Measurements from ENCODE around the gene PHF21A. TPM values are rescaled to one million over a fixed set of nuclear protein-coding genes. Genes with fewer than 3 reads are reported as not detected.

The PHF21A gene
- total RNA-seq, 4 donors from 2014 or later: 30.4 to 58.5 (median 49.4) TPM

DNA sequence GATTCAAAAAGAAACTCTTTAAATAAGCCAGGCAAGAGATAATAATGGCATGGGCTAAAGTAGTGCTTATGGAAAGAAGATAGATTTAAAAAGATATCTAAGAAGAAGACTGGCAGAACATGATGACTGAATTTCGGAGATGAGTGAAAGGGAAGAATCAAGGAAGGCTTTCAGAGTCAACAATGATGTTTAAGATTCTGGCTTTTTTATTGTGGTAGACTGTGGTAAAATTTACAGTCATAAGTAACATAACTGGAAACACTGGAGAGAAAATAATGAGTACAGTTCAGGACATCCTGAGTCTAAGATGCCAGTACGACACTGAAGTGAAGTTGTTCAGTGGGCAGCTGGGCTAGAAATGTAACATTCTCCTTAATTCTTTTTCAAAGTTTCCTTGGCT is 85.2 kb downstream of the PHF21A start:
- Histone ChIP-seq H3K4me3 (no peak overlapping the region), H3K27me3 (no peaks in the 10 kb centered on the region), H3K4me1 (peaks cover 0 to 28% (median 3%) of the 10 kb centered on the region in 4 donors), H3K9me3 (no peaks in the 10 kb centered on the region), H3K36me3 (no peaks in the 10 kb centered on the region), H3K27ac (no peak overlapping the region)
- TF ChIP-seq POLR2A (IDR thresholded peaks at IDR 0.05) (no peak), EP300 (IDR thresholded peaks at IDR 0.05) (no peak)
- TF ChIP-seq, protein P1, sequence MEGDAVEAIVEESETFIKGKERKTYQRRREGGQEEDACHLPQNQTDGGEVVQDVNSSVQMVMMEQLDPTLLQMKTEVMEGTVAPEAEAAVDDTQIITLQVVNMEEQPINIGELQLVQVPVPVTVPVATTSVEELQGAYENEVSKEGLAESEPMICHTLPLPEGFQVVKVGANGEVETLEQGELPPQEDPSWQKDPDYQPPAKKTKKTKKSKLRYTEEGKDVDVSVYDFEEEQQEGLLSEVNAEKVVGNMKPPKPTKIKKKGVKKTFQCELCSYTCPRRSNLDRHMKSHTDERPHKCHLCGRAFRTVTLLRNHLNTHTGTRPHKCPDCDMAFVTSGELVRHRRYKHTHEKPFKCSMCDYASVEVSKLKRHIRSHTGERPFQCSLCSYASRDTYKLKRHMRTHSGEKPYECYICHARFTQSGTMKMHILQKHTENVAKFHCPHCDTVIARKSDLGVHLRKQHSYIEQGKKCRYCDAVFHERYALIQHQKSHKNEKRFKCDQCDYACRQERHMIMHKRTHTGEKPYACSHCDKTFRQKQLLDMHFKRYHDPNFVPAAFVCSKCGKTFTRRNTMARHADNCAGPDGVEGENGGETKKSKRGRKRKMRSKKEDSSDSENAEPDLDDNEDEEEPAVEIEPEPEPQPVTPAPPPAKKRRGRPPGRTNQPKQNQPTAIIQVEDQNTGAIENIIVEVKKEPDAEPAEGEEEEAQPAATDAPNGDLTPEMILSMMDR (IDR thresholded peaks at IDR 0.05): no peak
- no peak for DNase-seq (ENCODE audit: low spot score in 2 of 2)
- 76 to 83% methylated on average over 2 of the region's 2 CpGs for WGBS, 2 donors

DNA sequence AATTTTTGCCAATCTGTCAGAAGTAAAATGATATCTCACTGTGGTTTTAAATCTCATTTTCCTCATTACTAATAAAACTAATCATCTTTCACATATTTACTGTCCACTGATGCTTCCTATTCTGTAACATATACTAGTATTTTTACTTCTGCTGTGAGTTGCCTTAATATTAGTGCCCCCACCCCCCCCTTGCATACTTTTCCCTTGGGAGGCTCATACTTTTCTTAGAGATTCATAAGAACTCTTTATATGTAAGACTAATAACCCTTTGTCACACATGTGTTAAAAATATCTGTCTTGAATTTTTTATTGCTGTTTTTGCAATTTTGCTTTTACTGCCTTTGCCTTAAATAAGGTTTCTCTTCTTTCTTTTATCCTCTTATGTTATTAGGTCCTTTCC is 87.2 kb downstream of the PHF21A start:
- Histone ChIP-seq H3K27ac (no peak overlapping the region), H3K36me3 (no peaks in the 10 kb centered on the region), H3K4me3 (no peak overlapping the region), H3K9me3 (no peaks in the 10 kb centered on the region), H3K4me1 (peaks cover 0 to 11% (median 0%) of the 10 kb centered on the region in 4 donors), H3K27me3 (no peaks in the 10 kb centered on the region)
- no peak for DNase-seq (ENCODE audit: low spot score in 2 of 2)
- TF ChIP-seq EP300 (IDR thresholded peaks at IDR 0.05): no peak
- no peak for TF ChIP-seq POLR2A (IDR thresholded peaks at IDR 0.05)
- TF ChIP-seq, protein P1 (IDR thresholded peaks at IDR 0.05): no peak

DNA sequence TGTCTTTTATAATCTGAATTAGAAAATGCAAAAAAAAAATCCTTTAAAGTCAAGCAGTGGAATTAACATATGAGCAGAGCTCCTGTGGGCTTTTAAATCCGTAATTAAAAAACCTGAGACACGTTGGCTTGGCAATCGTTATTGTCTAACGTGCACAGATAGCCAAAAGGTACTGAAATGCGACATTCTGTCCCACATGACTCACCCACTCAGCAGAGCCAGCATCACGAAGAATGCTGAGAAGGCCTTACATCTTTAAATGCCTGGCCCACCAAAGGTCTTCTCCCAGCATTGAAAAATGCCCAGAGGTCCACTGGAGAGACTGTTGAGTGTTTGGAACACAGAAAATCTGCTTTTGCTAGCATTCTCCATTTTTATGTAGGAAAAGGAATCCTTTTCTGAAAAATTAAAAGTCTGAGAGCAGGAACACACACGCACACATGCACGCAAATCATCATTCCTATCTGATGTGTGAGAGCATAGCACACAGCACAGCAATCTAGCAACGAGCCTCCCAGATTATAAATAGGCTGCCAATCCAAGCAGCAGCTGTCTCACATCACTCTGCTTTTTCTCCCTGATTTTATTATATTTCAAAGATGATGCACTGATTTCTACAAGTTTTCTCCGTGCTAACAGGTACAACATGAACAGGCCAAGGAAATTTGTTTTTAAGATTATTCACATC is 94.5 kb downstream of the PHF21A start:
- Histone ChIP-seq H3K4me1 (peaks cover 0 to 16% (median 0%) of the 10 kb centered on the region in 4 donors), H3K27me3 (no peaks in the 10 kb centered on the region), H3K9me3 (no peaks in the 10 kb centered on the region), H3K36me3 (peaks cover 0 to 9% (median 0%) of the 10 kb centered on the region in 3 donors), H3K4me3 (no peak overlapping the region), H3K27ac (no peak overlapping the region)
- no peak for DNase-seq (ENCODE audit: low spot score in 2 of 2)
- 58 to 67% methylated on average over 10 of the region's 10 CpGs for WGBS, 2 donors
- TF ChIP-seq EP300 (IDR thresholded peaks at IDR 0.05) (no peak), POLR2A (IDR thresholded peaks at IDR 0.05) (no peak)
- TF ChIP-seq, protein P1 (IDR thresholded peaks at IDR 0.05): no peak

DNA sequence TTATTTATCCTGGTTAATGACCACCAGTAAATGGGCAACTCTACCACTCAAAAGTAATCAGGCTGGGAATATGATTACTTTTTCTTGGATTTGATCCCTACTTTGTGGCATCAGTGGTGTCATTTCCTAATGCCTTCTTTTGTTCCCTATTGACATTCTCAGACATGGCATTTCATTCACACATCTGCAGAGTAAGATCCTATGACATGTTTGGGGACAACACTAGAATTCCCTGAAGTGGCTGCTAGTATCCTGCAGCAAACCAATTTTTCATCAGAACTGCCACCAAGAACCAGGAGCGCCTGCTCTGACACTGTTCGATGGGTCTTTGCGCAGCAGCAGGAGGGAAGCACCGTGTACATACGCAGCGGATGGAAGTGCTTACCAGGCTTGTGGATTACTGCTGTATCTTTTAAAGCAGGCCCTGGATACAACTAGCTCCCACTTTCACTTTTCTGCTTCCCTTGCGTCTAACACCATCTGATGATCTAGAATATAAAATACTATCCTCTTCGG is 101.1 kb downstream of the PHF21A start:
- H3K36me3 ChIP-seq: peaks cover 0 to 14% (median 0%) of the 10 kb centered on the region in 3 donors
- WGBS, 2 donors: 94 to 96% methylated on average over 8 of the region's 8 CpGs
- H3K27ac ChIP-seq: no peak overlapping the region
- TF ChIP-seq, protein P1 (IDR thresholded peaks at IDR 0.05): no peak
- TF ChIP-seq POLR2A (IDR thresholded peaks at IDR 0.05) (no peak), EP300 (IDR thresholded peaks at IDR 0.05) (no peak)
- DNase-seq (ENCODE audit: low spot score in 2 of 2): no peak
- H3K4me1 ChIP-seq: no peaks in the 10 kb centered on the region
- no peaks in the 10 kb centered on the region for H3K9me3 ChIP-seq
- H3K27me3 ChIP-seq: no peaks in the 10 kb centered on the region
- H3K4me3 ChIP-seq: no peak overlapping the region

DNA sequence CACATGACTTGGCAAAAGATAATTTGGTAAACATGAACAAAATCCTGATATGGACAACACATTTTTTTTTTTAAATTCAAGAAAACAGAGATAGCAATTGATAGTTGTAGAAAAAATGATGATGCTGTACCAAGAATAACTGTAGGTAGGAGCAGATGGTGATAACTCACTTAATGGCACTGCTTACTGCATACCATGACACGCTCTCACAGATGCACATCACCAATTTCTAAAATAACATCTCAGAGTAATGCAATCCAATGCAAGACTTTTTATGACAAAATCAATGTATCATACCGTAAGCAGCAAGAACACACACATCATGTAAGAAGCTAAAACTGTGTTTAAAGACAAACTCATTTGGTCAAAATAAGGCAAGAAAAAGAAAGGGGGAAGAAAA is 102.6 kb downstream of the PHF21A start:
- Histone ChIP-seq H3K36me3 (peaks cover 0 to 14% (median 0%) of the 10 kb centered on the region in 3 donors), H3K9me3 (no peaks in the 10 kb centered on the region), H3K4me3 (no peak overlapping the region), H3K4me1 (no peaks in the 10 kb centered on the region), H3K27me3 (no peaks in the 10 kb centered on the region), H3K27ac (no peak overlapping the region)
- 96 to 99% methylated on average over 2 of the region's 2 CpGs for WGBS, 2 donors
- DNase-seq (ENCODE audit: low spot score in 2 of 2): no peak
- TF ChIP-seq, protein P1 (IDR thresholded peaks at IDR 0.05): no peak
- TF ChIP-seq POLR2A (IDR thresholded peaks at IDR 0.05): no peak
- TF ChIP-seq EP300 (IDR thresholded peaks at IDR 0.05): no peak
